Measurements from ENCODE around the gene BCR. TPM values are rescaled to one million over a fixed set of nuclear protein-coding genes. Genes with fewer than 3 reads are reported as not detected.
"Not testable (repeated sequence)": the region's sequence is repeated elsewhere in the genome, so short reads cannot be mapped to it uniquely, and the experiment has no call there.

BCR gene
- total RNA-seq, 4 donors from 2014 or later, result 72.8 to 87.8 (median 79.3) TPM

DNA sequence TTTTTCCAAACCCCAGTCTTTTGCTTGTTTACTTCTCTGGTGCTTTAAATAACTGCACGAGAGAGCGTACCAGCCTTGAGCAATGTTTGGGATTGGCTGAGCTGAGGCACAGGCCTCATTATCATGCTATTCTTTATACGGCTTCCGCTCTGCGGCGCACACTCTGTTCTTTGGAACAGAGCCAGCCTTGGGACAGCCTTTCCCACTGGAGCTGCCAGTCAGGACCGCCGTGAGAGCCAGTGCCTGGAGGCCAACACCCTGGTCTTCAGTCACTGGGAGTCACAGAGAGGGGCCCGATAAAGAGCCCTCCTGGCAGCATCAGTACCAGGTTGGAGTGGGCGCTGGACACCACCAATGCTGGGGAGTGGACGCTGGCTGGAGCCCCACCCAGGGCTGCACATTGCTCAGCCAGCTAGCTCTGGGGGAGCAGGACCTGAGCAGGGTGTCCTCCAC is 125.6 kb downstream of the BCR start:
- Histone ChIP-seq H3K36me3 (peaks cover 25% of the 10 kb centered on the region), H3K4me1 (peaks cover 6% of the 10 kb centered on the region), H3K4me3 (no peak overlapping the region), H3K27ac (peak overlapping the region; percentile 71), H3K9me3 (no peaks in the 10 kb centered on the region), H3K27me3 (no peaks in the 10 kb centered on the region)
- peak; percentile 77 to 78 for DNase-seq (ENCODE audit: low spot score in 2 of 2)
- no peak for TF ChIP-seq EP300 (IDR thresholded peaks at IDR 0.05)
- peak in 2 of 3 donors; percentile 36 to 52 for TF ChIP-seq POLR2AphosphoS5 (IDR thresholded peaks at IDR 0.05)
- TF ChIP-seq POLR2A (IDR thresholded peaks at IDR 0.05), result no peak
- TF ChIP-seq, protein P1, sequence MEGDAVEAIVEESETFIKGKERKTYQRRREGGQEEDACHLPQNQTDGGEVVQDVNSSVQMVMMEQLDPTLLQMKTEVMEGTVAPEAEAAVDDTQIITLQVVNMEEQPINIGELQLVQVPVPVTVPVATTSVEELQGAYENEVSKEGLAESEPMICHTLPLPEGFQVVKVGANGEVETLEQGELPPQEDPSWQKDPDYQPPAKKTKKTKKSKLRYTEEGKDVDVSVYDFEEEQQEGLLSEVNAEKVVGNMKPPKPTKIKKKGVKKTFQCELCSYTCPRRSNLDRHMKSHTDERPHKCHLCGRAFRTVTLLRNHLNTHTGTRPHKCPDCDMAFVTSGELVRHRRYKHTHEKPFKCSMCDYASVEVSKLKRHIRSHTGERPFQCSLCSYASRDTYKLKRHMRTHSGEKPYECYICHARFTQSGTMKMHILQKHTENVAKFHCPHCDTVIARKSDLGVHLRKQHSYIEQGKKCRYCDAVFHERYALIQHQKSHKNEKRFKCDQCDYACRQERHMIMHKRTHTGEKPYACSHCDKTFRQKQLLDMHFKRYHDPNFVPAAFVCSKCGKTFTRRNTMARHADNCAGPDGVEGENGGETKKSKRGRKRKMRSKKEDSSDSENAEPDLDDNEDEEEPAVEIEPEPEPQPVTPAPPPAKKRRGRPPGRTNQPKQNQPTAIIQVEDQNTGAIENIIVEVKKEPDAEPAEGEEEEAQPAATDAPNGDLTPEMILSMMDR (IDR thresholded peaks at IDR 0.05), result no peak
- WGBS, result 66% methylated on average over 4 of the region's 11 CpGs

DNA sequence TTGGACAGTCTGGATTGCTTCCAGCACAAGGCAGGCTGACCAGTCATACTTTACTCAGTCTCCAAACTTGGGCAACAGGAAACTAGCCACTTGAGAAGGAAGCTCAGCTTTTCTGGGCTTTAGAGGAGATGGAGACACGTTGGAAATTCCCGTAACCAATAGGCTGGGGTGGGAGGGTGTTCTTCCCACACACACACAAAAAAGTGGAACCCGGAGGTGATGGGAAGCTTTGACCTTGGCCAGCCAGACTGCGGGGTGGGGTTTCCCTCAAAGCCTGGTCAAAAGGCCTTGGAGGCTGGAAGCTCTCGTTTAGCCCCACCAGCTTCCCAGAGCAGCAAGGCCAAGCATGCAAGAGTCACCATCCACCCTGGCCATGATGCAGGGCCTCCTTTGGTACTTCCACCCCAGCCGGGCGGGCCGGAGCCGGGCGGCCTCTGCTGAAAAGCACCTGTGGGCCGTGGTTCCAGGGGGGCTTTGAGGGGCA is 126.2 kb downstream of the BCR start:
- peak in 1 of 2 donors; percentile 69 for DNase-seq (ENCODE audit: low spot score in 2 of 2)
- Histone ChIP-seq H3K27me3 (no peaks in the 10 kb centered on the region), H3K27ac (peak overlapping the region; percentile 71), H3K36me3 (peaks cover 19% of the 10 kb centered on the region), H3K4me3 (no peak overlapping the region), H3K4me1 (peaks cover 6% of the 10 kb centered on the region), H3K9me3 (no peaks in the 10 kb centered on the region)
- TF ChIP-seq POLR2A (IDR thresholded peaks at IDR 0.05) (no peak), POLR2AphosphoS5 (IDR thresholded peaks at IDR 0.05) (no peak), EP300 (IDR thresholded peaks at IDR 0.05) (no peak)
- TF ChIP-seq, protein P1 (IDR thresholded peaks at IDR 0.05), result no peak
- WGBS, result 86% methylated on average over 11 of the region's 11 CpGs

DNA sequence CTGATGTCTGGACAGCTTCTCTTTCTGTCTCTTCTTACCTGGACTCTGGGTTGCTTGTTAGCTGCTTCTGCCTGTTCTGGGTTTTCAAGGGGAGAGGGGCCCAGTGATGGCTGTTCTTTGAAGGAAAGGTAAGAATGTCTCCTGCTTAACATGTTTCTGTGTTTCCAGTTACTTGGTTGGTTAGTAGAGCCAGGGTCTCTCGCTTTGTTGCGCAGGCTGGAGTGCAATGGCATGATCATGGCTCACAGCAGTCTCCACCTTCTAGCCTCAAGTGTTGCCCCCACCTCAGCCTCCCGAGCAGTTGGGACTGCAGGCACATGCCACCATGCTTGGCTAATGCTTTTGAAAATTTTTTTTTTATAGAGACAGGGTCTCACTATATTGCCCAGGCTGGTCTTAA is 126.6 kb downstream of the BCR start:
- WGBS, result 96% methylated on average over 3 of the region's 3 CpGs
- peaks cover 6% of the 10 kb centered on the region for H3K4me1 ChIP-seq
- no peak overlapping the region for H3K4me3 ChIP-seq
- TF ChIP-seq, protein P1 (IDR thresholded peaks at IDR 0.05), result no peak
- no peak for TF ChIP-seq POLR2A (IDR thresholded peaks at IDR 0.05)
- no peak for TF ChIP-seq EP300 (IDR thresholded peaks at IDR 0.05)
- TF ChIP-seq POLR2AphosphoS5 (IDR thresholded peaks at IDR 0.05), result no peak
- peak in 1 of 2 donors; percentile 67 for DNase-seq (ENCODE audit: low spot score in 2 of 2)
- H3K27ac ChIP-seq, result peak overlapping the region; percentile 71
- peaks cover 19% of the 10 kb centered on the region for H3K36me3 ChIP-seq
- no peaks in the 10 kb centered on the region for H3K27me3 ChIP-seq
- no peaks in the 10 kb centered on the region for H3K9me3 ChIP-seq

DNA sequence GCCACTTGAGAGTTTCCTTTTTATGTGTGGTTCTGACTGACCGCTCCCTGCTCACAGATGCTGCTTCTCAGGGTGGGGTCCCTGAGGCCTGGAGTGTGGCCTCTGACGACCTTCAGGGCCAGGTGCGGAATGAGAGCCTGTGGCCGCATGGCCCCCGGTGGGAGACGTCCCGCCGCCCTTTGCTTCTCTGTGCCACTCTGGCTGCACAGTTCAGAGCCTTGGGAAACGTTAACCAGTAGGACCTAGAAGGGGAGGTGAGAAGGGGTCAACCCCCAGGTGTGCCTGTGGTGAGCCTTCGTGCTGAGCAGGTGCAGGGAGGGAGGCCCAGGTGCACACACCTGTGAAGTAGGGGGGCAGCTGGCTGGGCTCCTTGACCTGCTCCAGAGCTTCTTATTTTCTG is 127.2 kb downstream of the BCR start:
- DNase-seq (ENCODE audit: low spot score in 2 of 2); H3K9me3 ChIP-seq; H3K27ac ChIP-seq; H3K4me3 ChIP-seq; H3K27me3 ChIP-seq; H3K4me1 ChIP-seq: not testable (repeated sequence)
- H3K36me3 ChIP-seq, result peaks cover 16% of the 10 kb centered on the region
- no CpG with 5 or more reads among the region's 10 CpGs for WGBS

DNA sequence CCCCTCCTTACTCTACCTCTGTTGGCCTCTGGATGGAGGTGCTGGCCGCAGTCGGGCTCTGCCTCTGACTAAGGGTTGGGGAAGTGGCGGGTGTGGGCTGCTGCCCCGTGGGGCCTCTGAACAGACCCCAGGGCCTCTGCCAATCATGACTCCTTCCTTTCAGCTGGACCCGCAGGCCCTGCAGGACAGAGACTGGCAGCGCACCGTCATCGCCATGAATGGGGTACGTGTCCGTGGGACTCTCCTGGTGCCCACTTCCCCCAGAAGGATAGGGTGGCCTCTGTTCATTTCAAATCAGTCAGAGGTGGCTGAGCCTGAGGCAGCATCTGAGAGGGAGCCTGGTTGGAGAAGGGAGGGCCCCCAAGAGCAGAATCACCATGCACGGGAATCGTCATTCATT is 129.0 kb downstream of the BCR start:
- H3K36me3 ChIP-seq, result peaks cover 24% of the 10 kb centered on the region
- H3K27ac ChIP-seq, H3K9me3 ChIP-seq, H3K4me3 ChIP-seq, H3K27me3 ChIP-seq, H3K4me1 ChIP-seq: not testable (repeated sequence)
- peak in 1 of 2 donors; percentile 30 for DNase-seq (ENCODE audit: low spot score in 2 of 2)
- no CpG with 5 or more reads among the region's 12 CpGs for WGBS

DNA sequence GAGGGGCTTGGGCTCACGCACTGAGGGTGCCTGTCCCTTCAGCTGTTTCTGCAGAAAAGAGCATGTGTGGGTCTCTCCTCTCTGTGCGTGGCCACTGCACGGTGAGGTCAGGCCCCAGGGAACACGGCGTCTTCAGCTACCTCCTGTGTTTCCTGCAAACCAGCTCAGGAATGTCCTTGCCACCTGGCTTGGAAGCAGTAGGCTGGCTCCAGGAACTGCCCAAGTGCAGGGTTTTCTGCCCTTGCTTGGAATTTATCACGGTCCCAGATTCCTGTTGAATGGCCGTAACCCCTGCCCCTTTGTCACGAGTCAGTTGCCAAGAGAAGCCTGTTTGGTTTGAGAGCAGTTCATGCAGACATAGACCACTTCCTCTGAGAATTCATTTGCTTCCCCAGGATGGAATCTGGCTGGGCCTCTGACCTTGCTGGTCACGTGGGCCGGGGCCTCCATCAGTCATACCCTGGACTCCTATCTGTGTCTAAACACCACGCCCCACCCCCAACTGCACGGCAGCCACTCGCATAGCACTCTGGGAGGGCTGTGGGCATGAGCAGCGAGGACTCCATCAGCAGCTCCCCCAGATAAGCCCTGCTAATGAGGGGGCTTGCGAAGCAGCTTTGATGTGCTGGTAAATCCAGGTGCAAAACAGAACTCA is 130.3 kb downstream of the BCR start:
- not testable (repeated sequence) for H3K27me3 ChIP-seq, H3K27ac ChIP-seq, H3K4me1 ChIP-seq, H3K9me3 ChIP-seq, H3K4me3 ChIP-seq
- WGBS, result no CpG with 5 or more reads among the region's 15 CpGs
- peak in 1 of 2 donors; percentile 50 for DNase-seq (ENCODE audit: low spot score in 2 of 2)
- peaks cover 30% of the 10 kb centered on the region for H3K36me3 ChIP-seq

DNA sequence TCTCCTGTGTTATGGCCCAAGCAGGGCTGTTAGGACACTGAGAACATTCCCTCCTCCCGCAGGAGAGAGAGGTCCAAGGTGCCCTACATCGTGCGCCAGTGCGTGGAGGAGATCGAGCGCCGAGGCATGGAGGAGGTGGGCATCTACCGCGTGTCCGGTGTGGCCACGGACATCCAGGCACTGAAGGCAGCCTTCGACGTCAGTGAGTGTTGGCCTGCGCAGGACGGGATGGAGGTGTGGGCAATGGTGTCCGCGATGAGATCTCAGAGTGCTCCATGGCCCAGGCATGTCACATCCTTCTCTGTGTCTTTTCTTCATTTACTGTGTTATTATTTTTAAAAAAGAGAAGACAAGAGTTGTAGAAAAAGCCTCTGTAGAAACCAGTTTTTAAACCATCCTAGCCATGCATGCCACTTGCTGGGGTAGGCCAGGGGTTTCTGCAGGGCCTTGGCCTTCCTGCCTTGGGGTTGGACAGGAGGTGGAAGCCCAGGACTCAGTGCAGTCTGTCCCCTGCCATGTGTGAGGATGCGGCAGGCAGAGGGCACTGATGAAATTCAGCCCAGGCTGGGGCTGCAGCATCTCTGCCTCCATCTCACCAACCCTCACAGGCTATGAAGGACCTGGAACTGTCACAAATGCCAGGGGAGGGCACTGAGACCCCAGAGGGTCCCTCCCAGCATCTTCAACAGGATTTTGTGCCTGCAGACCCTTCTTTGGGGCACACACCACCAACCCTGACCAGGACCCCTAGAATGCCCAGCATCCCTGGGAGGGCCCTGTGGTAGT is 131.5 kb downstream of the BCR start:
- peak in 1 of 2 donors; percentile 28 for DNase-seq (ENCODE audit: low spot score in 2 of 2)
- H3K9me3 ChIP-seq, H3K4me3 ChIP-seq, H3K27ac ChIP-seq, H3K4me1 ChIP-seq, H3K27me3 ChIP-seq: not testable (repeated sequence)
- WGBS, result 90% methylated on average over 18 of the region's 18 CpGs
- H3K36me3 ChIP-seq, result peaks cover 30% of the 10 kb centered on the region

Measured in suprapubic skin (tissue), 4 donors.